Measurements from ENCODE around the gene ATG10. TPM values are rescaled to one million over a fixed set of nuclear protein-coding genes. Genes with fewer than 3 reads are reported as not detected.

ATG10 gene
- total RNA-seq, 1 experiment from 2014 or later, result 11.8 TPM

DNA sequence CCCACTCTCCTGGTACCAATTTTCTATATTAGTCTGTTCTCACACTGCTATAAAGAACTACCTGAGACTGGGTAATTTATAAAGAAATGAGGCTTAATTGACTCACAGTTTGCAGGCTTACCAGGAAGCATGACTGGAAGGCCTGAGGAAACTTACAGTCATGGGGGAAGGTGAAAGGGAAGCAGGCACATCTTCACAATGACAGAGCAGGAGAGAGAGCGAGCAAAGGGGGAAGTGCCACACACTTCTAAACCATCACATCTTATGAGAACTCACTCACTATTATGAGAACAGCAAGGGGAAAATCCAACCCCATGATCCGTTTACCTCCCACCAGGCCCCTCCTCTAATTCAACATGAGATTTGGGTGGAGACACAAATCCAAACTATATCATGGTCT, 72.2 kb downstream of the ATG10 start:
- DNase-seq (no peak), ATAC-seq (no peak)
- H2AFZ ChIP-seq (ENCODE audit: low read length), result no peak overlapping the region
- no peaks in the 10 kb centered on the region for H3K27me3 ChIP-seq (ENCODE audit: low read length)
- peaks cover 11% of the 10 kb centered on the region; the same call in 1 of the 2 replicates for H3K4me1 ChIP-seq (ENCODE audit: insufficient read depth, low read length)
- H3K36me3 ChIP-seq (ENCODE audit: low read depth, low read length), result no peaks in the 10 kb centered on the region
- no peak overlapping the region for H3K9ac ChIP-seq (ENCODE audit: low read length)
- no peak for TF ChIP-seq EZH2 (IDR thresholded peaks at IDR 0.05; ENCODE audit: low read length, unreplicated experiment)
- TF ChIP-seq, protein P1, sequence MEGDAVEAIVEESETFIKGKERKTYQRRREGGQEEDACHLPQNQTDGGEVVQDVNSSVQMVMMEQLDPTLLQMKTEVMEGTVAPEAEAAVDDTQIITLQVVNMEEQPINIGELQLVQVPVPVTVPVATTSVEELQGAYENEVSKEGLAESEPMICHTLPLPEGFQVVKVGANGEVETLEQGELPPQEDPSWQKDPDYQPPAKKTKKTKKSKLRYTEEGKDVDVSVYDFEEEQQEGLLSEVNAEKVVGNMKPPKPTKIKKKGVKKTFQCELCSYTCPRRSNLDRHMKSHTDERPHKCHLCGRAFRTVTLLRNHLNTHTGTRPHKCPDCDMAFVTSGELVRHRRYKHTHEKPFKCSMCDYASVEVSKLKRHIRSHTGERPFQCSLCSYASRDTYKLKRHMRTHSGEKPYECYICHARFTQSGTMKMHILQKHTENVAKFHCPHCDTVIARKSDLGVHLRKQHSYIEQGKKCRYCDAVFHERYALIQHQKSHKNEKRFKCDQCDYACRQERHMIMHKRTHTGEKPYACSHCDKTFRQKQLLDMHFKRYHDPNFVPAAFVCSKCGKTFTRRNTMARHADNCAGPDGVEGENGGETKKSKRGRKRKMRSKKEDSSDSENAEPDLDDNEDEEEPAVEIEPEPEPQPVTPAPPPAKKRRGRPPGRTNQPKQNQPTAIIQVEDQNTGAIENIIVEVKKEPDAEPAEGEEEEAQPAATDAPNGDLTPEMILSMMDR (conservative IDR thresholded peaks at IDR 0.05; ENCODE audit: low read depth, low read length), result no peak
- no peak for TF ChIP-seq EZH2phosphoT487 (IDR thresholded peaks at IDR 0.05; ENCODE audit: borderline replicate concordance, low read length)
- ChIA-PET CTCF (no interaction called here), POLR2A (ENCODE audit: unreplicated experiment) (no interaction called here)
- H3F3A ChIP-seq (ENCODE audit: low read length, unreplicated experiment), result no peaks in the 10 kb centered on the region
- no peaks in the 10 kb centered on the region for H3K9me2 ChIP-seq (replicated peaks; ENCODE audit: low read length)
- no peak overlapping the region for H3K4me3 ChIP-seq (ENCODE audit: low read length)
- no peaks in the 10 kb centered on the region for H4K20me1 ChIP-seq (ENCODE audit: low read length)
- no TSS peak for BruUV-seq (replicated peaks)
- H3K27ac ChIP-seq (ENCODE audit: low read length), result no peak overlapping the region
- intact Hi-C loops (cut with micrococcal nuclease), result no loop called here
- H3K79me2 ChIP-seq (ENCODE audit: low read length), result no peaks in the 10 kb centered on the region
- no peaks in the 10 kb centered on the region for H3K9me3 ChIP-seq (ENCODE audit: low read length)
- no peak overlapping the region for H3K4me2 ChIP-seq (ENCODE audit: low read length)

DNA sequence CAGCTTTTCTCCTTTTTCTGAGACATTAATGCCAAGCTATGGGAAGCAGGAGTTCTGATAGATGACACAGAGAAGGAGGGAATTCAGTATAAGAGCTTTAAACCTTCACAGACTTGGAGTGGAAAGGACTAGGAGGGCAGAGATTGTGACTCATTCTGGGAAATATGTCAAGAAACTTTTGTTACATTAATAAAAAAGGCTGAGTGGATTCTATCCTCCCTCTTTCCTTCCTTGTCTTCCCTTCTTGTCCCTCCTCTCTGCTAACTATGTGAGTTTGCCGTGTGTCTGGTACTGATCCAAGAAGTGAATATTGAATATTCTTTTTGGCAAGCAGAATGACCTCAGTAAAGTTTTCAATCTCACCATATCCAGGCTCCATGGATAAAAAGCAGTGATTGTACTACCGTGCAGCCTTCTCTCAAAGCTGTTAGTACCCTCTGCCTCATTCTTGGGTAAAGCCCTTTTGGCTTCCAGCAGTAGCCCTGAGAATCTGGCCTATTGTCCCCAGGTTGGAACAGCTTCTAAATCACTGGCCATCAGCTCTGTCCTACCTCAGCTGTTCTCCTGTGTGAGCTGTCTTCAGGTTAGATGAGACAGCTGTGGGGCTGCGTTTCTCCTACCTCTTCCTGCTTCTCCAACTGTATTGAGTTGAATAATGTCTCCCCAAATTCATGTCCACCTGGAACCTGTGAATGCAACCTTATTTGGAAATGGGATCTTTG, 73.9 kb downstream of the ATG10 start:
- peak; percentile 48 for DNase-seq
- POLR2A ChIA-PET (ENCODE audit: unreplicated experiment), result no interaction called here
- Histone ChIP-seq H3K27me3 (ENCODE audit: low read length) (no peaks in the 10 kb centered on the region), H4K20me1 (ENCODE audit: low read length) (no peaks in the 10 kb centered on the region), H3K27ac (ENCODE audit: low read length) (no peak overlapping the region), H3K79me2 (ENCODE audit: low read length) (no peaks in the 10 kb centered on the region), H3K4me2 (ENCODE audit: low read length) (no peak overlapping the region), H3F3A (ENCODE audit: low read length, unreplicated experiment) (no peaks in the 10 kb centered on the region), H2AFZ (ENCODE audit: low read length) (no peak overlapping the region), H3K36me3 (ENCODE audit: low read depth, low read length) (no peaks in the 10 kb centered on the region), H3K4me1 (ENCODE audit: insufficient read depth, low read length) (peaks cover 11% of the 10 kb centered on the region; the same call in 1 of the 2 replicates), H3K9me3 (ENCODE audit: low read length) (no peaks in the 10 kb centered on the region), H3K4me3 (ENCODE audit: low read length) (no peak overlapping the region), H3K9me2 (replicated peaks; ENCODE audit: low read length) (no peaks in the 10 kb centered on the region), H3K9ac (ENCODE audit: low read length) (no peak overlapping the region)
- CTCF ChIA-PET, result no interaction called here
- TF ChIP-seq, protein P1 (conservative IDR thresholded peaks at IDR 0.05; ENCODE audit: low read depth, low read length), result no peak
- TF ChIP-seq EZH2 (IDR thresholded peaks at IDR 0.05; ENCODE audit: low read length, unreplicated experiment), result no peak
- no TSS peak for BruUV-seq (replicated peaks)
- peak; percentile 97 for ATAC-seq
- intact Hi-C loops (cut with micrococcal nuclease), result no loop called here

DNA sequence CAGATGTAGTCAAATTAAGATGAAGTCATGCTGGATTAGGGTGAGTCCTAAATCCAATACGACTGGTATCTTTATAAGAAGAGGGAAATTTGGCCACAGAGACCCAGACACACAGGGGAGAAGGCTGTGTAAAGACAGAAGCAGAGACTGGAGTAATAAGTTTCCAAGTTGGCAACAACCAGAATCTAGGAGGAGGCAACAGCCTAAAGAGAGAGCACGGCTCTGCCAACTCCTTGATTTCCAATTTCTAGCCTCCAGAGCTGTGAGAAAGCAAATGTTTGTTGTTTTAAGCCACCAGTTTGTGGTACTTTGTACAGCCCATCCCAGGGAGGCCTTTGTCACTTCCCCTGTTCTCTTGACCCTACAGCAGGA, 74.4 kb downstream of the ATG10 start:
- Histone ChIP-seq H2AFZ (ENCODE audit: low read length) (no peak overlapping the region), H3K79me2 (ENCODE audit: low read length) (no peaks in the 10 kb centered on the region), H3K9ac (ENCODE audit: low read length) (no peak overlapping the region), H3K4me3 (ENCODE audit: low read length) (no peak overlapping the region), H3F3A (ENCODE audit: low read length, unreplicated experiment) (no peaks in the 10 kb centered on the region), H3K4me2 (ENCODE audit: low read length) (no peak overlapping the region), H3K27me3 (ENCODE audit: low read length) (no peaks in the 10 kb centered on the region), H3K9me3 (ENCODE audit: low read length) (no peaks in the 10 kb centered on the region), H3K4me1 (ENCODE audit: insufficient read depth, low read length) (peaks cover 11% of the 10 kb centered on the region; the same call in 1 of the 2 replicates), H3K9me2 (replicated peaks; ENCODE audit: low read length) (no peaks in the 10 kb centered on the region), H4K20me1 (ENCODE audit: low read length) (no peaks in the 10 kb centered on the region), H3K27ac (ENCODE audit: low read length) (no peak overlapping the region), H3K36me3 (ENCODE audit: low read depth, low read length) (no peaks in the 10 kb centered on the region)
- DNase-seq (no peak), ATAC-seq (no peak)
- ChIA-PET CTCF (no interaction called here), POLR2A (ENCODE audit: unreplicated experiment) (no interaction called here)
- BruUV-seq (replicated peaks), result no TSS peak
- intact Hi-C loops (cut with micrococcal nuclease), result no loop called here
- no peak for TF ChIP-seq EZH2 (IDR thresholded peaks at IDR 0.05; ENCODE audit: low read length, unreplicated experiment)
- TF ChIP-seq, protein P1 (conservative IDR thresholded peaks at IDR 0.05; ENCODE audit: low read depth, low read length), result no peak
- TF ChIP-seq EZH2phosphoT487 (IDR thresholded peaks at IDR 0.05; ENCODE audit: borderline replicate concordance, low read length), result no peak
